ENCODE measurements around the gene PSRC1. TPM values are rescaled to one million over a fixed set of nuclear protein-coding genes. Genes with fewer than 3 reads are reported as not detected.

The PSRC1 gene
- total RNA-seq, 2 donors from 2014 or later = 38.5 to 72.7 TPM

DNA sequence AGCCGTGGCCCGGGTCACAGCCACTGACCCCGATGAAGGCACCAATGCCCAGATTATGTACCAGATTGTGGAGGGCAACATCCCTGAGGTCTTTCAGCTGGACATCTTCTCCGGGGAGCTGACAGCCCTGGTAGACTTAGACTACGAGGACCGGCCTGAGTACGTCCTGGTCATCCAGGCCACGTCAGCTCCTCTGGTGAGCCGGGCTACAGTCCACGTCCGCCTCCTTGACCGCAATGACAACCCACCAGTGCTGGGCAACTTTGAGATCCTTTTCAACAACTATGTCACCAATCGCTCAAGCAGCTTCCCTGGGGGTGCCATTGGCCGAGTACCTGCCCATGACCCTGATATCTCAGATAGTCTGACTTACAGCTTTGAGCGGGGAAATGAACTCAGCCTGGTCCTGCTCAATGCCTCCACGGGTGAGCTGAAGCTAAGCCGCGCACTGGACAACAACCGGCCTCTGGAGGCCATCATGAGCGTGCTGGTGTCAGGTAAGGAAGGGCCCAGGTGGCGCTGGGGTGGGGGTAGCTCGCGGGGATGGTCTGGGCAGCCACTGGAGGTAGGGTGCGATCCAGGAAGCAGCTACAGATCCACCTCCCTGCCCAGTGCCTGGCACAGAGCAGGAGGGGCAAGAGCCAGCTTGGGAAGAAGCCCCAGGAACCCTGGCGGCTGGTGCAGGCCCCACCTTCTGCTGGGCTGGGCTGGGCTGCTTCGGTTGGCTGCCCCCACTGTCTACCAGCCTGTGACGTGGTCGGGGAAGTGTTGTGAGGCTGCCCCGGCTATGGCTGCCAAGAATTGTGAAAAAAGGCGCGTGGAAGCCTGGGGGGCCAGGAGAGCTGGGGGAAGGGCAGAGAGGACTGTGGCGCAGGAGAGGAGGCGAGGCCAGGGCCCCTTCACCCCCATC, 29.8 kb downstream of the PSRC1 start:
- Histone ChIP-seq H3K36me3 (ENCODE audit: control insufficient read depth, insufficient read depth, low read length) (no peaks in the 10 kb centered on the region), H3K9me3 (ENCODE audit: control insufficient read depth, low read length) (no peaks in the 10 kb centered on the region), H3K27ac (ENCODE audit: low read depth, low read length) (peak overlapping the region; percentile 97), H3K4me1 (ENCODE audit: control insufficient read depth, insufficient read depth, low read length) (peaks cover 15% of the 10 kb centered on the region), H3K4me3 (ENCODE audit: low read length) (no peak overlapping the region), H3K27me3 (ENCODE audit: control insufficient read depth, insufficient read depth, low read length, poor library complexity, severe bottlenecking) (peaks cover 24% of the 10 kb centered on the region), H3K9ac (ENCODE audit: extremely low read depth, low read length, poor library complexity, severe bottlenecking) (no peak overlapping the region)
- DNase-seq = no peak
- Mint-ChIP-seq H3K4me3 (no peak overlapping the region), H3K4me1 (peaks cover 16% of the 10 kb centered on the region), H3K9me3 (no peaks in the 10 kb centered on the region), H3K27ac (no peak overlapping the region), H3K27me3 (ENCODE audit: insufficient read depth) (peaks cover 26% of the 10 kb centered on the region), H3K36me3 (ENCODE audit: low read depth) (no peaks in the 10 kb centered on the region)
- WGBS, 2 experiments (ENCODE audit: insufficient coverage in 1 of 2, insufficient read length in 1 of 2) = 91 to 93% methylated on average over 26 to 33 of the region's 33 CpGs
- TF ChIP-seq, protein P1, sequence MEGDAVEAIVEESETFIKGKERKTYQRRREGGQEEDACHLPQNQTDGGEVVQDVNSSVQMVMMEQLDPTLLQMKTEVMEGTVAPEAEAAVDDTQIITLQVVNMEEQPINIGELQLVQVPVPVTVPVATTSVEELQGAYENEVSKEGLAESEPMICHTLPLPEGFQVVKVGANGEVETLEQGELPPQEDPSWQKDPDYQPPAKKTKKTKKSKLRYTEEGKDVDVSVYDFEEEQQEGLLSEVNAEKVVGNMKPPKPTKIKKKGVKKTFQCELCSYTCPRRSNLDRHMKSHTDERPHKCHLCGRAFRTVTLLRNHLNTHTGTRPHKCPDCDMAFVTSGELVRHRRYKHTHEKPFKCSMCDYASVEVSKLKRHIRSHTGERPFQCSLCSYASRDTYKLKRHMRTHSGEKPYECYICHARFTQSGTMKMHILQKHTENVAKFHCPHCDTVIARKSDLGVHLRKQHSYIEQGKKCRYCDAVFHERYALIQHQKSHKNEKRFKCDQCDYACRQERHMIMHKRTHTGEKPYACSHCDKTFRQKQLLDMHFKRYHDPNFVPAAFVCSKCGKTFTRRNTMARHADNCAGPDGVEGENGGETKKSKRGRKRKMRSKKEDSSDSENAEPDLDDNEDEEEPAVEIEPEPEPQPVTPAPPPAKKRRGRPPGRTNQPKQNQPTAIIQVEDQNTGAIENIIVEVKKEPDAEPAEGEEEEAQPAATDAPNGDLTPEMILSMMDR (conservative IDR thresholded peaks at IDR 0.05) = no peak

DNA sequence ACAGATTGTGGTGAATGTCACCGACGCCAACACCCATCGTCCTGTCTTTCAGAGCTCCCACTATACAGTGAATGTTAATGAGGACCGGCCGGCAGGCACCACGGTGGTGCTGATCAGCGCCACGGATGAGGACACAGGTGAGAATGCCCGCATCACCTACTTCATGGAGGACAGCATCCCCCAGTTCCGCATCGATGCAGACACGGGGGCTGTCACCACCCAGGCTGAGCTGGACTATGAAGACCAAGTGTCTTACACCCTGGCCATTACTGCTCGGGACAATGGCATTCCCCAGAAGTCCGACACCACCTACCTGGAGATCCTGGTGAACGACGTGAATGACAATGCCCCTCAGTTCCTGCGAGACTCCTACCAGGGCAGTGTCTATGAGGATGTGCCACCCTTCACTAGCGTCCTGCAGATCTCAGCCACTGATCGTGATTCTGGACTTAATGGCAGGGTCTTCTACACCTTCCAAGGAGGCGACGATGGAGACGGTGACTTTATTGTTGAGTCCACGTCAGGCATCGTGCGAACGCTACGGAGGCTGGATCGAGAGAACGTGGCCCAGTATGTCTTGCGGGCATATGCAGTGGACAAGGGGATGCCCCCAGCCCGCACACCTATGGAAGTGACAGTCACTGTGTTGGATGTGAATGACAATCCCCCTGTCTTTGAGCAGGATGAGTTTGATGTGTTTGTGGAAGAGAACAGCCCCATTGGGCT, 30.6 kb downstream of the PSRC1 start:
- WGBS, 2 experiments (ENCODE audit: insufficient coverage in 1 of 2, insufficient read length in 1 of 2) = 95 to 99% methylated on average over 28 to 31 of the region's 31 CpGs
- peaks cover 24% of the 10 kb centered on the region for H3K27me3 ChIP-seq (ENCODE audit: control insufficient read depth, insufficient read depth, low read length, poor library complexity, severe bottlenecking)
- H3K4me1 ChIP-seq (ENCODE audit: control insufficient read depth, insufficient read depth, low read length) = peaks cover 15% of the 10 kb centered on the region
- H3K9me3 ChIP-seq (ENCODE audit: control insufficient read depth, low read length) = no peaks in the 10 kb centered on the region
- H3K9ac ChIP-seq (ENCODE audit: extremely low read depth, low read length, poor library complexity, severe bottlenecking) = no peak overlapping the region
- no peak overlapping the region for H3K4me3 ChIP-seq (ENCODE audit: low read length)
- Mint-ChIP-seq H3K4me1 (peaks cover 16% of the 10 kb centered on the region), H3K36me3 (ENCODE audit: low read depth) (no peaks in the 10 kb centered on the region), H3K4me3 (no peak overlapping the region), H3K27ac (no peak overlapping the region), H3K27me3 (ENCODE audit: insufficient read depth) (peaks cover 34% of the 10 kb centered on the region), H3K9me3 (no peaks in the 10 kb centered on the region)
- no peak for DNase-seq
- no peak overlapping the region for H3K27ac ChIP-seq (ENCODE audit: low read depth, low read length)
- TF ChIP-seq, protein P1 (conservative IDR thresholded peaks at IDR 0.05) = no peak
- no peaks in the 10 kb centered on the region for H3K36me3 ChIP-seq (ENCODE audit: control insufficient read depth, insufficient read depth, low read length)

DNA sequence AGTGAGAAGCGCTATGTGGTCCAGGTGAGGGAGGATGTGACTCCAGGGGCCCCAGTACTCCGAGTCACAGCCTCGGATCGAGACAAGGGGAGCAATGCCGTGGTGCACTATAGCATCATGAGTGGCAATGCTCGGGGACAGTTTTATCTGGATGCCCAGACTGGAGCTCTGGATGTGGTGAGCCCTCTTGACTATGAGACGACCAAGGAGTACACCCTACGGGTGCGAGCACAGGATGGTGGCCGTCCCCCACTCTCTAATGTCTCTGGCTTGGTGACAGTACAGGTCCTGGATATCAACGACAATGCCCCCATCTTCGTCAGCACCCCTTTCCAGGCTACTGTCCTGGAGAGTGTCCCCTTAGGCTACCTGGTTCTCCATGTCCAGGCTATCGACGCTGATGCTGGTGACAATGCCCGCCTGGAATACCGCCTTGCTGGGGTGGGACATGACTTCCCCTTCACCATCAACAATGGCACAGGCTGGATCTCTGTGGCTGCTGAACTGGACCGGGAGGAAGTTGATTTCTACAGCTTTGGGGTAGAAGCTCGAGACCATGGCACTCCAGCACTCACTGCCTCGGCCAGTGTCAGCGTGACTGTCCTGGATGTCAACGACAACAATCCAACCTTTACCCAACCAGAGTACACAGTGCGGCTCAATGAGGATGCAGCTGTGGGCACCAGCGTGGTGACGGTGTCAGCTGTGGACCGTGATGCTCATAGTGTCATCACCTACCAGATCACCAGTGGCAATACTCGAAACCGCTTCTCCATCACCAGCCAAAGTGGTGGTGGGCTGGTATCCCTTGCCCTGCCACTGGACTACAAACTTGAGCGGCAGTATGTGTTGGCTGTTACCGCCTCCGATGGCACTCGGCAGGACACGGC, 31.4 kb downstream of the PSRC1 start:
- no peak overlapping the region for H3K27ac ChIP-seq (ENCODE audit: low read depth, low read length)
- H3K9me3 ChIP-seq (ENCODE audit: control insufficient read depth, low read length) = no peaks in the 10 kb centered on the region
- H3K4me1 ChIP-seq (ENCODE audit: control insufficient read depth, insufficient read depth, low read length) = peaks cover 15% of the 10 kb centered on the region
- Mint-ChIP-seq H3K4me1 (peaks cover 16% of the 10 kb centered on the region), H3K4me3 (no peak overlapping the region), H3K27me3 (ENCODE audit: insufficient read depth) (peaks cover 39% of the 10 kb centered on the region), H3K27ac (no peak overlapping the region), H3K9me3 (no peaks in the 10 kb centered on the region), H3K36me3 (ENCODE audit: low read depth) (no peaks in the 10 kb centered on the region)
- H3K27me3 ChIP-seq (ENCODE audit: control insufficient read depth, insufficient read depth, low read length, poor library complexity, severe bottlenecking) = peaks cover 24% of the 10 kb centered on the region
- no peak for DNase-seq
- no peak overlapping the region for H3K4me3 ChIP-seq (ENCODE audit: low read length)
- H3K9ac ChIP-seq (ENCODE audit: extremely low read depth, low read length, poor library complexity, severe bottlenecking) = no peak overlapping the region
- H3K36me3 ChIP-seq (ENCODE audit: control insufficient read depth, insufficient read depth, low read length) = no peaks in the 10 kb centered on the region
- 93 to 95% methylated on average over 31 to 32 of the region's 32 CpGs for WGBS, 2 experiments (ENCODE audit: insufficient coverage in 1 of 2, insufficient read length in 1 of 2)
- TF ChIP-seq, protein P1 (conservative IDR thresholded peaks at IDR 0.05) = no peak

All from endodermal cell (in vitro differentiated cells).